Measurements from ENCODE around the gene RHOG. TPM values are rescaled to one million over a fixed set of nuclear protein-coding genes. Genes with fewer than 3 reads are reported as not detected.

RHOG gene
- total and polyA plus RNA-seq, 9 of the 15 experiments (the other 6 are each of a cell fraction or from before 2014, with no cell fraction given) = 22.6 to 162 (median 80.3) TPM

GRCh38 chr11:3840870-3841425, at the start of gene RHOG (continued):
- TF ChIP-seq, protein P1, sequence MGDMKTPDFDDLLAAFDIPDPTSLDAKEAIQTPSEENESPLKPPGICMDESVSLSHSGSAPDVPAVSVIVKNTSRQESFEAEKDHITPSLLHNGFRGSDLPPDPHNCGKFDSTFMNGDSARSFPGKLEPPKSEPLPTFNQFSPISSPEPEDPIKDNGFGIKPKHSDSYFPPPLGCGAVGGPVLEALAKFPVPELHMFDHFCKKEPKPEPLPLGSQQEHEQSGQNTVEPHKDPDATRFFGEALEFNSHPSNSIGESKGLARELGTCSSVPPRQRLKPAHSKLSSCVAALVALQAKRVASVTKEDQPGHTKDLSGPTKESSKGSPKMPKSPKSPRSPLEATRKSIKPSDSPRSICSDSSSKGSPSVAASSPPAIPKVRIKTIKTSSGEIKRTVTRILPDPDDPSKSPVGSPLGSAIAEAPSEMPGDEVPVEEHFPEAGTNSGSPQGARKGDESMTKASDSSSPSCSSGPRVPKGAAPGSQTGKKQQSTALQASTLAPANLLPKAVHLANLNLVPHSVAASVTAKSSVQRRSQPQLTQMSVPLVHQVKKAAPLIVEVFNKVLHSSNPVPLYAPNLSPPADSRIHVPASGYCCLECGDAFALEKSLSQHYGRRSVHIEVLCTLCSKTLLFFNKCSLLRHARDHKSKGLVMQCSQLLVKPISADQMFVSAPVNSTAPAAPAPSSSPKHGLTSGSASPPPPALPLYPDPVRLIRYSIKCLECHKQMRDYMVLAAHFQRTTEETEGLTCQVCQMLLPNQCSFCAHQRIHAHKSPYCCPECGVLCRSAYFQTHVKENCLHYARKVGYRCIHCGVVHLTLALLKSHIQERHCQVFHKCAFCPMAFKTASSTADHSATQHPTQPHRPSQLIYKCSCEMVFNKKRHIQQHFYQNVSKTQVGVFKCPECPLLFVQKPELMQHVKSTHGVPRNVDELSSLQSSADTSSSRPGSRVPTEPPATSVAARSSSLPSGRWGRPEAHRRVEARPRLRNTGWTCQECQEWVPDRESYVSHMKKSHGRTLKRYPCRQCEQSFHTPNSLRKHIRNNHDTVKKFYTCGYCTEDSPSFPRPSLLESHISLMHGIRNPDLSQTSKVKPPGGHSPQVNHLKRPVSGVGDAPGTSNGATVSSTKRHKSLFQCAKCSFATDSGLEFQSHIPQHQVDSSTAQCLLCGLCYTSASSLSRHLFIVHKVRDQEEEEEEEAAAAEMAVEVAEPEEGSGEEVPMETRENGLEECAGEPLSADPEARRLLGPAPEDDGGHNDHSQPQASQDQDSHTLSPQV (IDR thresholded peaks at IDR 0.05) = no peak
- TF ChIP-seq ZBTB17 (CRISPR knock-in tag; IDR thresholded peaks at IDR 0.05) (no peak), PHB (CRISPR knock-in tag; IDR thresholded peaks at IDR 0.05) (no peak), C11orf30 (IDR thresholded peaks at IDR 0.05; ENCODE audit: low read depth) (peak; percentile 31; the same call in 1 of the 2 replicates), PURB (CRISPR knock-in tag; IDR thresholded peaks at IDR 0.05; ENCODE audit: low read depth) (no peak), ETV6 (IDR thresholded peaks at IDR 0.05; ENCODE audit: borderline replicate concordance in 1 of 2, low read depth in 2 of 2, low read length in 1 of 2) (peak; percentile 56 to 79; a peak in 2 of 4 replicates), ETV6 (CRISPR knock-in tag; IDR thresholded peaks at IDR 0.05; ENCODE audit: borderline replicate concordance) (no peak), ZNF280A (IDR thresholded peaks at IDR 0.05; ENCODE audit: low read depth, partially characterized antibody) (no peak), SMAD4 (CRISPR knock-in tag; conservative IDR thresholded peaks at IDR 0.05) (no peak), MAZ (CRISPR knock-in tag; conservative IDR thresholded peaks at IDR 0.05 in 1 of 2, IDR thresholded peaks at IDR 0.05 in 1 of 2) (no peak), MAFG (tag; conservative IDR thresholded peaks at IDR 0.05) (no peak), ZNF707 (CRISPR knock-in tag; conservative IDR thresholded peaks at IDR 0.05) (no peak), ZNF133 (CRISPR knock-in tag; IDR thresholded peaks at IDR 0.05) (no peak), CREB1 (IDR thresholded peaks at IDR 0.05) (no peak), CREB1 (CRISPR knock-in tag; IDR thresholded peaks at IDR 0.05) (no peak), HSF4 (CRISPR knock-in tag; IDR thresholded peaks at IDR 0.05; ENCODE audit: borderline replicate concordance) (no peak), SMARCA4 (IDR thresholded peaks at IDR 0.05) (no peak), ZNF23 (CRISPR knock-in tag; IDR thresholded peaks at IDR 0.05) (no peak), CREM (IDR thresholded peaks at IDR 0.05; ENCODE audit: low read depth) (no peak), SLC30A9 (CRISPR knock-in tag; IDR thresholded peaks at IDR 0.05) (no peak), ILF3 (IDR thresholded peaks at IDR 0.05; ENCODE audit: borderline replicate concordance) (no peak), GABPA (tag; conservative IDR thresholded peaks at IDR 0.05; ENCODE audit: low read depth) (peak; percentile 89), RBM17 (IDR thresholded peaks at IDR 0.05; ENCODE audit: borderline replicate concordance, low read depth, low read length) (no peak)
- TF ChIP-seq, protein P2, sequence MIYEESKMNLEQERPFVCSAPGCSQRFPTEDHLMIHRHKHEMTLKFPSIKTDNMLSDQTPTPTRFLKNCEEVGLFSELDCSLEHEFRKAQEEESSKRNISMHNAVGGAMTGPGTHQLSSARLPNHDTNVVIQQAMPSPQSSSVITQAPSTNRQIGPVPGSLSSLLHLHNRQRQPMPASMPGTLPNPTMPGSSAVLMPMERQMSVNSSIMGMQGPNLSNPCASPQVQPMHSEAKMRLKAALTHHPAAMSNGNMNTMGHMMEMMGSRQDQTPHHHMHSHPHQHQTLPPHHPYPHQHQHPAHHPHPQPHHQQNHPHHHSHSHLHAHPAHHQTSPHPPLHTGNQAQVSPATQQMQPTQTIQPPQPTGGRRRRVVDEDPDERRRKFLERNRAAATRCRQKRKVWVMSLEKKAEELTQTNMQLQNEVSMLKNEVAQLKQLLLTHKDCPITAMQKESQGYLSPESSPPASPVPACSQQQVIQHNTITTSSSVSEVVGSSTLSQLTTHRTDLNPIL (CRISPR knock-in tag; IDR thresholded peaks at IDR 0.05) = no peak

All from K562 (cell line).